BLaER1 (cell line): ENCODE measurements around the gene RNF141.

Experiments used
- H3K27ac ChIP-seq: shearing (Covaris generic); formaldehyde crosslinking; 2 replicates; pipeline ENCODE4 v1.8.1; 2022
- H3K27me3 ChIP-seq: shearing (Covaris generic); formaldehyde crosslinking; 2 replicates; pipeline ENCODE4 v1.8.1; 2022
- H3K36me3 ChIP-seq: shearing (Covaris generic); formaldehyde crosslinking; 2 replicates; pipeline ENCODE4 v1.8.1; 2022
- H3K4me1 ChIP-seq: shearing (Covaris generic); formaldehyde crosslinking; 2 replicates; pipeline ENCODE4 v1.8.1; 2022
- H3K4me2 ChIP-seq: shearing (Covaris generic); formaldehyde crosslinking; 2 replicates; pipeline ENCODE4 v1.8.1; 2022
- H3K4me3 ChIP-seq: shearing (Covaris generic); formaldehyde crosslinking; 2 replicates; pipeline ENCODE4 v1.8.1; 2022
- H3K9ac ChIP-seq: shearing (Covaris generic); formaldehyde crosslinking; 2 replicates; pipeline ENCODE4 v1.8.1; 2022
- H3K9me3 ChIP-seq: shearing (Covaris generic); formaldehyde crosslinking; 2 replicates; pipeline ENCODE4 v1.8.1; 2022
- H4K20me1 ChIP-seq: shearing (Covaris generic); formaldehyde crosslinking; 2 replicates; pipeline ENCODE4 v1.8.1; 2022
- Cebpa-rat ChIP-seq: shearing (Covaris generic); IDR thresholded peaks from 2 replicates; pipeline ENCODE4 v1.8.1; 2022

RNF141 gene

GRCh38 chr11:10540915-10541560 is at the start of gene RNF141:
RNF141 (minus strand) TSS chr11:10541187; CDS start chr11:10534158, 7,029 bp downstream.
- peak within 1 kb of the TSS; percentile 93 for H3K4me3 ChIP-seq
- H3K9me3 ChIP-seq = peaks cover 25% of the 10 kb centered on the region
- no peaks in the 10 kb centered on the region for H3K27me3 ChIP-seq
- no peaks in the 10 kb centered on the region for H3K36me3 ChIP-seq
- H4K20me1 ChIP-seq = peaks cover 12% of the 10 kb centered on the region; the same call in 1 of the 2 replicates
- H3K9ac ChIP-seq = peak within 1 kb of the TSS; percentile 90
- H3K4me2 ChIP-seq = peak within 1 kb of the TSS; percentile 95
- peak within 1 kb of the TSS; percentile 78 for H3K27ac ChIP-seq
- TF ChIP-seq Cebpa-rat = no peak
- H3K4me1 ChIP-seq = peaks cover 18% of the 10 kb centered on the region

GRCh38 chr11:10590218-10590915 is 49.4 kb upstream of the RNF141 start:
- TF ChIP-seq Cebpa-rat = no peak
- Histone ChIP-seq H3K4me2 (no peak overlapping the region), H3K36me3 (no peaks in the 10 kb centered on the region), H3K27me3 (no peaks in the 10 kb centered on the region), H3K4me3 (no peak overlapping the region), H3K4me1 (no peaks in the 10 kb centered on the region), H3K9ac (no peak overlapping the region), H3K9me3 (no peaks in the 10 kb centered on the region), H3K27ac (no peak overlapping the region), H4K20me1 (no peaks in the 10 kb centered on the region)

- H3K4me1 ChIP-seq = peaks cover 4% of the 10 kb centered on the region
- no peak overlapping the region for H3K9ac ChIP-seq
- H3K4me2 ChIP-seq = no peak overlapping the region
- H3K4me3 ChIP-seq = no peak overlapping the region
- no peaks in the 10 kb centered on the region for H3K9me3 ChIP-seq
- no peaks in the 10 kb centered on the region for H3K36me3 ChIP-seq
- no peaks in the 10 kb centered on the region for H4K20me1 ChIP-seq
- no peak for TF ChIP-seq Cebpa-rat
- H3K27me3 ChIP-seq = no peaks in the 10 kb centered on the region
- H3K27ac ChIP-seq = no peak overlapping the region
Observed at GRCh38 chr11:10588904-10589303, 47.9 kb upstream of the RNF141 start.

- Histone ChIP-seq H3K36me3 (no peaks in the 10 kb centered on the region), H3K4me1 (peaks cover 13% of the 10 kb centered on the region), H3K9ac (no peak overlapping the region), H3K27ac (no peak overlapping the region), H4K20me1 (no peaks in the 10 kb centered on the region), H3K4me3 (no peak overlapping the region), H3K27me3 (no peaks in the 10 kb centered on the region), H3K9me3 (no peaks in the 10 kb centered on the region), H3K4me2 (no peak overlapping the region)
- no peak for TF ChIP-seq Cebpa-rat
Observed at GRCh38 chr11:10587995-10588394, 47.0 kb upstream of the RNF141 start.

- no peak overlapping the region for H3K27ac ChIP-seq
- no peak for TF ChIP-seq Cebpa-rat
- no peak overlapping the region for H3K9ac ChIP-seq
- H3K27me3 ChIP-seq = no peaks in the 10 kb centered on the region
- H3K4me2 ChIP-seq = no peak overlapping the region
- no peak overlapping the region for H3K4me3 ChIP-seq
- no peaks in the 10 kb centered on the region for H4K20me1 ChIP-seq
- H3K36me3 ChIP-seq = no peaks in the 10 kb centered on the region
- peaks cover 16% of the 10 kb centered on the region for H3K4me1 ChIP-seq
- no peaks in the 10 kb centered on the region for H3K9me3 ChIP-seq
Observed at GRCh38 chr11:10587388-10587787, 46.4 kb upstream of the RNF141 start.

- Histone ChIP-seq H3K4me3 (no peak overlapping the region), H3K36me3 (no peaks in the 10 kb centered on the region), H3K9me3 (no peaks in the 10 kb centered on the region), H3K9ac (no peak overlapping the region), H3K4me2 (peak overlapping the region; percentile 25; the same call in 1 of the 2 replicates), H3K27me3 (no peaks in the 10 kb centered on the region), H3K27ac (no peak overlapping the region), H4K20me1 (no peaks in the 10 kb centered on the region), H3K4me1 (peaks cover 45% of the 10 kb centered on the region)
- no peak for TF ChIP-seq Cebpa-rat
Observed at GRCh38 chr11:10584071-10584501, 43.1 kb upstream of the RNF141 start.

- peak overlapping the region; percentile 78 for H3K27ac ChIP-seq
- H3K36me3 ChIP-seq = no peaks in the 10 kb centered on the region
- H4K20me1 ChIP-seq = no peaks in the 10 kb centered on the region
- H3K9ac ChIP-seq = no peak overlapping the region
- H3K4me2 ChIP-seq = peak overlapping the region; percentile 80
- H3K4me3 ChIP-seq = no peak overlapping the region
- H3K27me3 ChIP-seq = no peaks in the 10 kb centered on the region
- peaks cover 45% of the 10 kb centered on the region for H3K4me1 ChIP-seq
- TF ChIP-seq Cebpa-rat = no peak
- no peaks in the 10 kb centered on the region for H3K9me3 ChIP-seq
Observed at GRCh38 chr11:10581481-10582019, 40.6 kb upstream of the RNF141 start.

- TF ChIP-seq Cebpa-rat = no peak
- Histone ChIP-seq H3K4me3 (no peak overlapping the region), H3K4me2 (peak overlapping the region; percentile 80), H3K36me3 (no peaks in the 10 kb centered on the region), H3K27ac (peak overlapping the region; percentile 78), H3K27me3 (no peaks in the 10 kb centered on the region), H3K4me1 (peaks cover 45% of the 10 kb centered on the region), H3K9me3 (no peaks in the 10 kb centered on the region), H3K9ac (no peak overlapping the region), H4K20me1 (no peaks in the 10 kb centered on the region)
Observed at GRCh38 chr11:10580623-10581022, 39.6 kb upstream of the RNF141 start.

GRCh38 chr11:10579700-10580099 is 38.7 kb upstream of the RNF141 start:
- H3K27ac ChIP-seq = no peak overlapping the region
- no peaks in the 10 kb centered on the region for H3K27me3 ChIP-seq
- H3K9me3 ChIP-seq = no peaks in the 10 kb centered on the region
- no peak overlapping the region for H3K4me3 ChIP-seq
- TF ChIP-seq Cebpa-rat = no peak
- peak overlapping the region; percentile 80 for H3K4me2 ChIP-seq
- no peaks in the 10 kb centered on the region for H3K36me3 ChIP-seq
- H3K4me1 ChIP-seq = peaks cover 45% of the 10 kb centered on the region
- no peak overlapping the region for H3K9ac ChIP-seq
- no peaks in the 10 kb centered on the region for H4K20me1 ChIP-seq

- no peaks in the 10 kb centered on the region for H3K36me3 ChIP-seq
- TF ChIP-seq Cebpa-rat = no peak
Observed at GRCh38 chr11:10576035-10576398, 35.0 kb upstream of the RNF141 start.

More at GRCh38 chr11:10576035-10576398, 35.0 kb upstream of the RNF141 start:
- Histone ChIP-seq H3K9ac (no peak overlapping the region), H4K20me1 (no peaks in the 10 kb centered on the region), H3K9me3 (no peaks in the 10 kb centered on the region), H3K27me3 (no peaks in the 10 kb centered on the region), H3K4me1 (peaks cover 16% of the 10 kb centered on the region), H3K27ac (no peak overlapping the region), H3K4me2 (no peak overlapping the region), H3K4me3 (no peak overlapping the region)
